Ramos (cell line): ENCODE data around the gene RBMX2.

Experiments used
- in situ Hi-C: fragments of 300-500 bp; cut with MboI; formaldehyde crosslinking; loops from one replicate; pipeline ENCODE4 v1.14.3; 2022; ENCODE audit warnings: low sequenced_read_pairs; ENCODE audit not compliant: unreplicated experiment

Gene RBMX2

GRCh38 chrX:130444641-130445336 is 43.0 kb downstream of the RBMX2 start:
- in situ Hi-C loops, result no loop called here

- in situ Hi-C loops, result no loop called here
These were observed 45.2 kb downstream of the RBMX2 start for GRCh38 chrX:130446974-130447373.
